ENCODE results near the gene SLC26A1. TPM values are rescaled to one million over a fixed set of nuclear protein-coding genes. Genes with fewer than 3 reads are reported as not detected.
A peak's percentile ranks its signal among the peaks of the same experiment; 100 is the strongest.

The SLC26A1 gene
- total RNA-seq, 1 experiment from 2014 or later, result 0.22 TPM

- no peak for DNase-seq (ENCODE audit: low read depth, low spot score)
- Histone ChIP-seq H3K4me3 (replicated peaks in 1 of 2; ENCODE audit: low read depth in 1 of 2, low read length in 2 of 2) (peak overlapping the region; percentile 70 to 75), H2AFZ (ENCODE audit: low read depth, low read length, poor library complexity, severe bottlenecking) (no peak overlapping the region), H3K4me1 (ENCODE audit: control insufficient read depth in 1 of 2, insufficient read depth in 2 of 2, low read length in 2 of 2) (peaks cover 20 to 29% of the 10 kb centered on the region in 2 experiments), H3K9ac (ENCODE audit: low read length) (peak overlapping the region; percentile 86), H3K9me2 (ENCODE audit: insufficient read depth) (no peaks in the 10 kb centered on the region), H4K20me1 (ENCODE audit: insufficient read depth) (no peaks in the 10 kb centered on the region), H3K27ac (ENCODE audit: low read depth, low read length) (peak overlapping the region; percentile 80), H3K79me2 (ENCODE audit: insufficient read depth, low read length) (peaks cover 12% of the 10 kb centered on the region; the same call in 1 of the 2 replicates), H3K27me3 (ENCODE audit: insufficient read depth, low read length) (no peaks in the 10 kb centered on the region), H3K9me3 (ENCODE audit: control insufficient read depth in 1 of 2, insufficient read depth in 1 of 2, low read depth in 1 of 2, low read length in 2 of 2) (no peaks in the 10 kb centered on the region), H3K4me2 (ENCODE audit: low read length) (peak overlapping the region; percentile 89), H3K36me3 (ENCODE audit: control insufficient read depth in 1 of 2, insufficient read depth in 2 of 2, low read length in 2 of 2) (peaks cover 3 to 4% of the 10 kb centered on the region in 2 experiments; a peak in 2 of 4 replicates)
- ChIA-PET CTCF (no interaction called here), POLR2A (no interaction called here), RAD21 (ENCODE audit: low non-redundant PET in 1 of 2, low total read pairs in 2 of 2, uncharacterized antibody in 2 of 2, unreplicated experiment in 2 of 2) (interaction anchor here in 1 of 2 experiments (0.7 kb wide), 1 partner anchor 27 kb away, joined by 4 read pairs; no protein-coding TSS in a partner anchor)
- TF ChIP-seq MAX (IDR thresholded peaks at IDR 0.05) (no peak), YY1 (IDR thresholded peaks at IDR 0.05; ENCODE audit: extremely low read depth, insufficient replicate concordance, low read depth, low read length) (no peak), POLR2AphosphoS5 (IDR thresholded peaks at IDR 0.05; ENCODE audit: low read depth, low read length) (peak; percentile 39; the same call in 1 of the 2 replicates), TCF7L2 (IDR thresholded peaks at IDR 0.05; ENCODE audit: borderline replicate concordance, extremely low read depth, insufficient read depth, insufficient read length) (peak; percentile 48), POLR2A (IDR thresholded peaks at IDR 0.05; ENCODE audit: borderline replicate concordance, extremely low read depth, insufficient read depth, insufficient read length) (no peak), ZFX (IDR thresholded peaks at IDR 0.05) (peak; percentile 26; the same call in 1 of the 2 replicates)
- ATAC-seq, result peak; percentile 39
- intact Hi-C loops (cut with micrococcal nuclease), result loop anchor here (5.0 kb wide), 1 partner anchor 275 kb away; the partner anchor contains the start of gene MAEA
- no TSS peak for BruUV-seq (replicated peaks)
These were observed 19.0 kb upstream of the SLC26A1 start for GRCh38 chr4:1012034-1012739.

GRCh38 chr4:1011666-1012033, 18.4 kb upstream of the SLC26A1 start:
- Histone ChIP-seq H3K4me1 (ENCODE audit: control insufficient read depth in 1 of 2, insufficient read depth in 2 of 2, low read length in 2 of 2) (peaks cover 20 to 33% of the 10 kb centered on the region in 2 experiments), H3K9me2 (ENCODE audit: insufficient read depth) (no peaks in the 10 kb centered on the region), H4K20me1 (ENCODE audit: insufficient read depth) (no peaks in the 10 kb centered on the region), H3K36me3 (ENCODE audit: control insufficient read depth in 1 of 2, insufficient read depth in 2 of 2, low read length in 2 of 2) (peaks cover 3 to 4% of the 10 kb centered on the region in 2 experiments; a peak in 2 of 4 replicates), H3K27me3 (ENCODE audit: insufficient read depth, low read length) (no peaks in the 10 kb centered on the region), H3K9me3 (ENCODE audit: control insufficient read depth in 1 of 2, insufficient read depth in 1 of 2, low read depth in 1 of 2, low read length in 2 of 2) (no peaks in the 10 kb centered on the region), H2AFZ (ENCODE audit: low read depth, low read length, poor library complexity, severe bottlenecking) (no peak overlapping the region), H3K9ac (ENCODE audit: low read length) (no peak overlapping the region), H3K4me2 (ENCODE audit: low read length) (no peak overlapping the region), H3K79me2 (ENCODE audit: insufficient read depth, low read length) (peaks cover 12% of the 10 kb centered on the region; the same call in 1 of the 2 replicates), H3K4me3 (replicated peaks in 1 of 2; ENCODE audit: low read depth in 1 of 2, low read length in 2 of 2) (peak overlapping the region in 1 of 2 experiments; percentile 70; a peak in 1 of 4 replicates), H3K27ac (ENCODE audit: low read depth, low read length) (no peak overlapping the region; the same call in 1 of the 2 replicates)
- ChIA-PET CTCF (no interaction called here), POLR2A (no interaction called here), RAD21 (ENCODE audit: low non-redundant PET in 1 of 2, low total read pairs in 2 of 2, uncharacterized antibody in 2 of 2, unreplicated experiment in 2 of 2) (no interaction called here)
- ATAC-seq (peak; percentile 23), DNase-seq (ENCODE audit: low read depth, low spot score) (no peak)
- intact Hi-C loops (cut with micrococcal nuclease), result loop anchor here (5.0 kb wide), 1 partner anchor 276 kb away; the partner anchor contains the start of gene MAEA
- BruUV-seq (replicated peaks), result no TSS peak
- TF ChIP-seq EGR1 (IDR thresholded peaks at IDR 0.05; ENCODE audit: low read depth) (no peak), CEBPB (IDR thresholded peaks at IDR 0.05; ENCODE audit: low read depth) (no peak), YY1 (IDR thresholded peaks at IDR 0.05; ENCODE audit: extremely low read depth, insufficient replicate concordance, low read depth, low read length) (no peak), CBX3 (IDR thresholded peaks at IDR 0.05; ENCODE audit: low read depth) (no peak), ELF1 (IDR thresholded peaks at IDR 0.05; ENCODE audit: borderline replicate concordance, low read depth) (no peak), FOSL1 (IDR thresholded peaks at IDR 0.05; ENCODE audit: low read depth) (no peak), CTCF (IDR thresholded peaks at IDR 0.05 in 2 of 3, conservative IDR thresholded peaks at IDR 0.05 in 1 of 3; ENCODE audit: borderline replicate concordance in 1 of 3, insufficient read depth in 1 of 3, low read depth in 2 of 3, low read length in 2 of 3) (no peak), POLR2AphosphoS5 (IDR thresholded peaks at IDR 0.05; ENCODE audit: low read depth, low read length) (no peak), REST (IDR thresholded peaks at IDR 0.05; ENCODE audit: low read depth) (no peak)
